ENCODE data around the gene PRKCE.

The PRKCE gene

DNA sequence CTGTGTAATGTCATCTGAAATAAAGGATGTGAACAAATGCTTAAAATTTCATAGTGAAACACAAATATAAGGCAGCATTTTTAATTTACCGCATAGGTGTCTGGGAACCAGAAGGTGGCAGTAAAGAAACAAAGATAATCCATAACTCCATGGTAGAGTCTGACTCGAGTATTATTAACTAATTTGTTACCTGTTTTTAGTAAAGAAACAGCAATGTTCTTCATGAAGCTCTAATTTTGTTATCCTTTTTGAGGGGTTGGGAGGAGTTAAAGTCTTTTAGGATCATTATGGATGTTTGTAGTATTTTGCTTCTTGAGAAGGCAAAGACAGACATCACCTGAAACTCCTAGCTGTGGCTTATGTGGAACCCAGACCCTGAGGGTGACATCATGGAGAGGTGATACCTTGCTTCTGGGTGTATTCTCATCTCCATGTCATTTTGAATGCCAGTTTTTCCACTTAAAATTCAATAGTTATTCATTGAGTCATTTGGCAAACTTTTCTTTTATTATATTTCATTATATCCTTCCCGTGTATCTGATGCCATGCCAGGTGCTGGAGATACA, 359.5 kb downstream of the PRKCE start:
- peak; percentile 27 for DNase-seq (ENCODE audit: low read depth)
- TF ChIP-seq CTCF (conservative IDR thresholded peaks at IDR 0.05; ENCODE audit: low read depth, low read length): peak; percentile 72

DNA sequence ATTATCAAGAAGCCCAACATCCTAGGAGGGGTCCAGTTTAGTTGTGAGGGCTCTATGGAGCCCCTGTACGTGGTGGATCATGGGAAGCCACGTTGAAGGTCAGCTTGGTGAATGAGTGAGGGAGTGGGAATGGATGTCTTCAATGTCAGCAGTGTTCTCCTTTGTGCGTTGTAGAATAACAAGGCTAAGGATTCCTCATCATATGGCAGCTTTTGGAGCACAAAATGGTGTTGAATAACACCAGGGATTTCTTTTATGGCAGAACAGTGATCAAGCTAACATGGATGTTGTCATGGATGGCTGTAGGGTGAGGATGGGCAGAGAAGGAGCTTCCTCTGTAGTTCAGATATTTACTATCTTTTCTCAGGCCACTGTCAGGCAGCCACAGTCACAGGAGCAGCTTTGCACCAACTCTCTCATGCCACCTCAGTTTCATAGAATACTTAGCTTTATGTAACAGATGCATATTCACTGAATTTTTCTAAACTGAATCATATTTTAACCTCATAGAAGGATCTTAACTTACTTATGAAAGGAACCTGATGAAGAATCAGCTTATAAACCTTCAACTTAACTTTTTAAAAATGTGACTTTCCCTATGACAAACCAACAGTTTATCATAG, 361.3 kb downstream of the PRKCE start:
- no peak overlapping the region for H3K4me3 ChIP-seq (ENCODE audit: low read length)
- TF ChIP-seq CTCF (conservative IDR thresholded peaks at IDR 0.05; ENCODE audit: low read depth, low read length): no peak
- DNase-seq (ENCODE audit: low read depth): no peak

More for the DNA sequence above, 359.5 kb downstream of the PRKCE start:
- H3K4me3 ChIP-seq (ENCODE audit: low read length): no peak overlapping the region

- H3K4me3 ChIP-seq (ENCODE audit: low read length): no peak overlapping the region
- TF ChIP-seq CTCF (conservative IDR thresholded peaks at IDR 0.05; ENCODE audit: low read depth, low read length): no peak
- DNase-seq (ENCODE audit: low read depth): no peak
These were observed 362.3 kb downstream of the PRKCE start for GRCh38 chr2:46013726-46014125.

DNA sequence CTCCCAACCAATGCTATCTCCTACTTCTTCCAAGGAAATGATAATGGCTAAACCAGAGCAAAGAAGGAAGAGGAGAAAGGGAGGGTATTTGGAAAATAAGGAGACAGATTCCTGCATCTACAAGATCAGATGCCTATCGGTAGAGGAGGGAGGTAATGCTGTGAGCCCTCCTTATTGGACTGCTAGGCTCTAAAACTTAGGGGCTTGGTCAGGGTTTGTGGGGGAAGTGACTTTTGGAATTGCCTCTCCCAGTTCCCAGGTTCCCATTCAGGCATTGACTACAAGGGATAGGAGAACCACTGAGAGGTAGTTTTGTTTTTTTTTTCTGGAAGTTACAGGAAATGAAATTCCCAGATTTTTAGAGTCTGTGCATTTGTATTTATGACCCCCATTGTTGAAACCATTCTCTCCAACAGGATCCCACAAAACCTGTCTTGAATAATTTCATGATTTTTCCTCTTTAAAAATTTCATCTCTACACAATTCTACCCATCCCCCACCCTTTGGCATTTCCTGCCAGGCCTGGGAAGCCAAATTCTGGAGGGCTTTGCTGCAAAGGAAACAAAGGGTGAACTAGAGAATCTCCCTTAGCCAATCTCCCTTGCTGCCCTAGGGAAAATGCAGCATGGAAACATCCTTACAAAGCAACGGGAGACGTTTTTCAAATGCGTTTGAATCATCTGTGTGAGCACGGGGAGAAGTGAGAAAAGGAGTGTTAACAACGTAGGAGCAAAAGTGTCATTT, 363.6 kb downstream of the PRKCE start:
- peak; percentile 31 for DNase-seq (ENCODE audit: low read depth)
- H3K4me3 ChIP-seq (ENCODE audit: low read length): no peak overlapping the region
- TF ChIP-seq CTCF (conservative IDR thresholded peaks at IDR 0.05; ENCODE audit: low read depth, low read length): no peak

DNA sequence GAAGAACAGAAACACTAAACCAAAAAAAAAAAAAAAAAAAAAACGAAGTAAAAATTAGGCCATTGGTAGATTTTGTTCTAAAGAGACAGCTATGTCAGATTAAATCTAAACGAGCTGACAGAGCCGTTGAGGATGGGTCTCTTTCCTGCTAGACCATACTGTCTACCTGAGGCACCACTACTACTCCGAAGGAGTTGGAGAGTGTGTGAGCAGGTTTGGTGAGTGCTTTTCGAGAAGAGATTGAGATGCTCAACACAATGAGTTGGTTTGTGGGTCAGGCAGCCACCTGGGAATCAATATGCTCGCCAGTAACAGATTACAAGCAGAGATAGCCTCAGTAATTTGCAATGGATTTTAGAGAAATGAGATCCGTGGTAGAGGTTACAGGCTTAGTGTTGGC, 364.2 kb downstream of the PRKCE start:
- TF ChIP-seq CTCF (conservative IDR thresholded peaks at IDR 0.05; ENCODE audit: low read depth, low read length): no peak
- H3K4me3 ChIP-seq (ENCODE audit: low read length): no peak overlapping the region
- DNase-seq (ENCODE audit: low read depth): no peak

DNA sequence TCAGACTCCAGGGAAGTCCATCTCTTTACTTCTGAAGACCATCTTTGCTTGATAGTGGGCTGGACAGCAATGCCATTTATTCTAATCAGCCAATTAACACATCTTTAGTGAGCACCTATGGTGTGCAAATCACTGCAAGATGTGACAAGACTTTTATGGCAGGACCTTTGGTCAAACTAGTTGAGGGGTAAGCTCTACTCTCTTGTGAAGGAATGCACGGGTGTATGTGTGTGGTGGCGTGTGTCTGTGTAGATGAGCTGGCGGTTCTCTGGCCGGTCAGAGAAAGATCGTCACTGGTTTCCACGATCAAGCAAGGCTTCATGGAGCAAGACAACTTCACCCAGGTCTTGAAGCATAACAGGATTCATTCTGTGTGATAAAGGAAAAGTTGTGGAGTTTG, 364.6 kb downstream of the PRKCE start:
- no peak for TF ChIP-seq CTCF (conservative IDR thresholded peaks at IDR 0.05; ENCODE audit: low read depth, low read length)
- no peak overlapping the region for H3K4me3 ChIP-seq (ENCODE audit: low read length)
- no peak for DNase-seq (ENCODE audit: low read depth)
